ENCODE results near the gene APOA1.

The APOA1 gene

DNA sequence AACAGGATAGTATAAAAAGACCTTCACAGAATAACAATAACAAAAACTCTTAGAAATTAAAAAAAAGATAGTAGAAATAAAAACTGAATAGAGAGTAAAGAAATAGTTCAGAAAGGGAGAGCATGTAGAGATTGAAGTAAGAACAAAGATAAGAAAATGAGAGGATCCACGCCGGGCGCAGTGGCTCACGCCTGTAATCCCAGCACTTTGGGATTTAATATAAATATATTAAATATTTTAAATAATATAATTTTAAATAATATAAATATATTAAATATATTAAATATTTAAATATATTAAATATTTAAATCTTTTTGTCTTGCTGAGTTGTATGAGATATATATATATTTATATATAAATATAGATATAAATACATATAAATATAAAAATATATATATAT is 25.3 kb downstream of the APOA1 start:
- Histone ChIP-seq H3K9me2 (replicated peaks; ENCODE audit: insufficient read depth, low read length) (no peaks in the 10 kb centered on the region), H3K4me2 (ENCODE audit: low read depth, low read length, poor library complexity, severe bottlenecking) (no peak overlapping the region), H4K20me1 (ENCODE audit: low read depth, low read length) (no peaks in the 10 kb centered on the region), H3K9ac (ENCODE audit: low read length) (no peak overlapping the region), H3K4me3 (ENCODE audit: insufficient read depth, low read length, poor library complexity, severe bottlenecking) (no peak overlapping the region), H3K27ac (ENCODE audit: low read depth, low read length) (no peak overlapping the region), H3K9me3 (ENCODE audit: insufficient read depth, low read length) (no peaks in the 10 kb centered on the region), H3K79me2 (ENCODE audit: insufficient read depth, low read length) (no peaks in the 10 kb centered on the region), H2AFZ (ENCODE audit: low read depth, low read length, severe bottlenecking) (no peak overlapping the region), H3K36me3 (ENCODE audit: low read length) (no peaks in the 10 kb centered on the region), H3K27me3 (ENCODE audit: low read length) (no peaks in the 10 kb centered on the region), H3F3A (ENCODE audit: insufficient read depth) (0 out of 2 replicates have a peak, but pooled peaks cover 2% of the 10 kb centered on the region)
- TF ChIP-seq, protein P1, sequence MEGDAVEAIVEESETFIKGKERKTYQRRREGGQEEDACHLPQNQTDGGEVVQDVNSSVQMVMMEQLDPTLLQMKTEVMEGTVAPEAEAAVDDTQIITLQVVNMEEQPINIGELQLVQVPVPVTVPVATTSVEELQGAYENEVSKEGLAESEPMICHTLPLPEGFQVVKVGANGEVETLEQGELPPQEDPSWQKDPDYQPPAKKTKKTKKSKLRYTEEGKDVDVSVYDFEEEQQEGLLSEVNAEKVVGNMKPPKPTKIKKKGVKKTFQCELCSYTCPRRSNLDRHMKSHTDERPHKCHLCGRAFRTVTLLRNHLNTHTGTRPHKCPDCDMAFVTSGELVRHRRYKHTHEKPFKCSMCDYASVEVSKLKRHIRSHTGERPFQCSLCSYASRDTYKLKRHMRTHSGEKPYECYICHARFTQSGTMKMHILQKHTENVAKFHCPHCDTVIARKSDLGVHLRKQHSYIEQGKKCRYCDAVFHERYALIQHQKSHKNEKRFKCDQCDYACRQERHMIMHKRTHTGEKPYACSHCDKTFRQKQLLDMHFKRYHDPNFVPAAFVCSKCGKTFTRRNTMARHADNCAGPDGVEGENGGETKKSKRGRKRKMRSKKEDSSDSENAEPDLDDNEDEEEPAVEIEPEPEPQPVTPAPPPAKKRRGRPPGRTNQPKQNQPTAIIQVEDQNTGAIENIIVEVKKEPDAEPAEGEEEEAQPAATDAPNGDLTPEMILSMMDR (IDR thresholded peaks at IDR 0.05; ENCODE audit: insufficient read depth, low read length, poor library complexity, severe bottlenecking), result no peak
- no peak for TF ChIP-seq EZH2phosphoT487 (conservative IDR thresholded peaks at IDR 0.05; ENCODE audit: low read length)

DNA sequence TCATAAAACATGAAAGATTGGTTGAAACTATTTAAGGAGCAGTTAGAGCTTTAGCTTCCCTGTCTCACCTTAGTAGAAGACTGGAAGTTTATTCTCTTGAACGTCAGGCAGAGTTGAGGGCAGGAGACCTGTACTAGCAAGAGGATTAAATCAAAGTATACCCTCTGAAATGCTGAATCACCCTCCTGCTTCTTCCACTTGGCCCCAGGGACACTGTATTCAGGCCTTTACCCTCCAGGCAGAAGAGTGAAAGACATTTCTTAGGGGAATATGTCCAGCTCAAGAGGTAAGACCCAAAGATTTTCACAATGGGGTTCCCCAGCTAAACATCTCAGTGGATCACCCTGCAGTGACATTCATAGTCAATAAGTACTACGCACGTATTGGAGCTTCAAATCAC is 26.2 kb downstream of the APOA1 start:
- Histone ChIP-seq H3K9me2 (replicated peaks; ENCODE audit: insufficient read depth, low read length) (no peaks in the 10 kb centered on the region), H3K27me3 (ENCODE audit: low read length) (no peaks in the 10 kb centered on the region), H3F3A (ENCODE audit: insufficient read depth) (0 out of 2 replicates have a peak, but pooled peaks cover 2% of the 10 kb centered on the region), H3K27ac (ENCODE audit: low read depth, low read length) (no peak overlapping the region), H4K20me1 (ENCODE audit: low read depth, low read length) (no peaks in the 10 kb centered on the region), H3K4me2 (ENCODE audit: low read depth, low read length, poor library complexity, severe bottlenecking) (no peak overlapping the region), H3K36me3 (ENCODE audit: low read length) (no peaks in the 10 kb centered on the region), H3K9ac (ENCODE audit: low read length) (no peak overlapping the region), H3K79me2 (ENCODE audit: insufficient read depth, low read length) (no peaks in the 10 kb centered on the region), H3K4me3 (ENCODE audit: insufficient read depth, low read length, poor library complexity, severe bottlenecking) (no peak overlapping the region), H3K9me3 (ENCODE audit: insufficient read depth, low read length) (no peaks in the 10 kb centered on the region), H2AFZ (ENCODE audit: low read depth, low read length, severe bottlenecking) (no peak overlapping the region)
- no peak for TF ChIP-seq EZH2phosphoT487 (conservative IDR thresholded peaks at IDR 0.05; ENCODE audit: low read length)
- TF ChIP-seq, protein P1 (IDR thresholded peaks at IDR 0.05; ENCODE audit: insufficient read depth, low read length, poor library complexity, severe bottlenecking), result no peak

- Histone ChIP-seq H3K4me3 (ENCODE audit: insufficient read depth, low read length, poor library complexity, severe bottlenecking) (no peak overlapping the region), H3K27ac (ENCODE audit: low read depth, low read length) (no peak overlapping the region), H3K4me2 (ENCODE audit: low read depth, low read length, poor library complexity, severe bottlenecking) (no peak overlapping the region), H2AFZ (ENCODE audit: low read depth, low read length, severe bottlenecking) (no peak overlapping the region), H3K79me2 (ENCODE audit: insufficient read depth, low read length) (no peaks in the 10 kb centered on the region), H3K9ac (ENCODE audit: low read length) (no peak overlapping the region), H4K20me1 (ENCODE audit: low read depth, low read length) (no peaks in the 10 kb centered on the region), H3K27me3 (ENCODE audit: low read length) (no peaks in the 10 kb centered on the region), H3K9me3 (ENCODE audit: insufficient read depth, low read length) (no peaks in the 10 kb centered on the region), H3K9me2 (replicated peaks; ENCODE audit: insufficient read depth, low read length) (no peaks in the 10 kb centered on the region), H3K36me3 (ENCODE audit: low read length) (no peaks in the 10 kb centered on the region), H3F3A (ENCODE audit: insufficient read depth) (0 out of 2 replicates have a peak, but pooled peaks cover 2% of the 10 kb centered on the region)
- TF ChIP-seq, protein P1 (IDR thresholded peaks at IDR 0.05; ENCODE audit: insufficient read depth, low read length, poor library complexity, severe bottlenecking), result no peak
- no peak for TF ChIP-seq EZH2phosphoT487 (conservative IDR thresholded peaks at IDR 0.05; ENCODE audit: low read length)
Observed at GRCh38 chr11:116808262-116809175, 28.9 kb downstream of the APOA1 start.
